GM23338 (cell line): ENCODE results near the gene TXLNB. TPM values are rescaled to one million over a fixed set of nuclear protein-coding genes. Genes with fewer than 3 reads are reported as not detected.

Source experiments
- ATAC-seq: fragments of 200-7000 bp; cut with Tn5 transposase; 3 replicates; pipeline ENCODE4 v1.9.1; 2020
- DNase-seq: peaks from one replicate; pipeline ENCODE4 v3.0.0-alpha.2; 2015; ENCODE audit warnings: low spot score
- H2AFZ ChIP-seq: fragments of 200-600 bp; sonication (generic); 2 replicates; pipeline ENCODE4 v1.8.0; 2016; ENCODE audit warnings: antibody characterized with exemption, mild to moderate bottlenecking, moderate library complexity
- H3F3A ChIP-seq: fragments of 200-600 bp; sonication (generic); replicated peaks from 2 replicates; pipeline ENCODE4 v1.8.0; 2017; ENCODE audit warnings: antibody characterized with exemption, mixed run types, low read depth
- H3K27ac ChIP-seq: fragments of 200-600 bp; sonication (generic); 2 replicates; pipeline ENCODE4 v1.6.1; 2016; ENCODE audit warnings: low read depth
- H3K27me3 ChIP-seq: fragments of 200-600 bp; sonication (generic); 2 replicates; pipeline ENCODE4 v1.8.0; 2016; ENCODE audit warnings: mild to moderate bottlenecking, mixed run types, moderate library complexity; ENCODE audit not compliant: insufficient read depth
- H3K36me3 ChIP-seq: fragments of 200-600 bp; sonication (generic); 2 replicates; pipeline ENCODE4 v1.8.0; 2016; ENCODE audit warnings: mild to moderate bottlenecking; ENCODE audit not compliant: insufficient read depth
- H3K4me1 ChIP-seq: fragments of 200-600 bp; sonication (generic); 2 replicates; pipeline ENCODE4 v1.8.0; 2016; ENCODE audit warnings: mild to moderate bottlenecking, moderate library complexity; ENCODE audit not compliant: insufficient read depth
- H3K4me2 ChIP-seq: fragments of 200-600 bp; sonication (generic); 2 replicates; pipeline ENCODE4 v1.7.1; 2017; ENCODE audit warnings: mixed run types
- H3K4me3 ChIP-seq: fragments of 200-600 bp; sonication (generic); 2 replicates; pipeline ENCODE4 v1.6.1; 2016; ENCODE audit warnings: mixed run types
- H3K79me2 ChIP-seq: fragments of 200-600 bp; sonication (generic); replicated peaks from 2 replicates; pipeline ENCODE4 v1.8.0; 2017; ENCODE audit warnings: mild to moderate bottlenecking; ENCODE audit not compliant: insufficient read depth
- H3K9me2 ChIP-seq: fragments of 200-600 bp; sonication (generic); 2 replicates; pipeline ENCODE4 v1.8.0; 2017; ENCODE audit not compliant: insufficient read depth
- H4K20me1 ChIP-seq: fragments of 200-600 bp; sonication (generic); replicated peaks from 2 replicates; pipeline ENCODE4 v1.8.0; 2017; ENCODE audit warnings: mild to moderate bottlenecking; ENCODE audit not compliant: insufficient read depth
- H3K27ac Mint-ChIP-seq: 2 replicates; pipeline ENCODE4 v1.8.0; 2020; ENCODE audit warnings: inconsistent platforms, mild to moderate bottlenecking, moderate library complexity, mixed read lengths
- H3K27me3 Mint-ChIP-seq: 3 replicates; pipeline ENCODE4 v1.8.0; 2022; ENCODE audit warnings: low read depth, mild to moderate bottlenecking, moderate library complexity, mixed read lengths, inconsistent platforms; ENCODE audit not compliant: insufficient read depth, poor library complexity
- H3K36me3 Mint-ChIP-seq: 3 replicates; pipeline ENCODE4 v1.8.0; 2021; ENCODE audit warnings: low read depth, mild to moderate bottlenecking, inconsistent platforms, moderate library complexity, mixed read lengths
- H3K4me1 Mint-ChIP-seq: 3 replicates; pipeline ENCODE4 v1.8.0; 2020; ENCODE audit warnings: mild to moderate bottlenecking, inconsistent platforms, mixed read lengths
- H3K4me3 Mint-ChIP-seq: 3 replicates; pipeline ENCODE4 v1.8.0; 2021; ENCODE audit warnings: moderate library complexity, mild to moderate bottlenecking, inconsistent platforms, mixed read lengths
- H3K9me3 Mint-ChIP-seq: 3 replicates; pipeline ENCODE4 v1.8.0; 2020; ENCODE audit warnings: moderate library complexity, mild to moderate bottlenecking, inconsistent platforms, mixed read lengths
- CREB1 ChIP-seq: fragments of 250-450 bp; sonication (Bioruptor Pico); IDR thresholded peaks from 2 replicates; pipeline ENCODE4 v1.5.0; 2020; ENCODE audit warnings: low read depth, mild to moderate bottlenecking, moderate library complexity
- EZH2 ChIP-seq: fragments of 200-600 bp; sonication (generic); IDR thresholded peaks from one replicate; pipeline ENCODE4 v1.8.0; 2017; ENCODE audit warnings: antibody characterized with exemption, mild to moderate bottlenecking, low read depth; ENCODE audit not compliant: unreplicated experiment
- EZH2phosphoT487 ChIP-seq: fragments of 200-600 bp; sonication (generic); IDR thresholded peaks from one replicate; pipeline ENCODE4 v1.8.1; 2018; ENCODE audit warnings: antibody characterized with exemption; ENCODE audit not compliant: unreplicated experiment
- JUNB ChIP-seq: IDR thresholded peaks from one replicate; pipeline ENCODE4 v1.6.1; 2016; ENCODE audit warnings: antibody characterized with exemption; ENCODE audit not compliant: unreplicated experiment
- NANOG ChIP-seq: IDR thresholded peaks from 2 replicates; pipeline ENCODE4 v1.6.1; 2016; ENCODE audit warnings: antibody characterized with exemption, borderline replicate concordance
- POLR2AphosphoS5 ChIP-seq: IDR thresholded peaks from 2 replicates; pipeline ENCODE4 v1.6.1; 2016; ENCODE audit warnings: antibody characterized with exemption, low read depth
- ZNF114 ChIP-seq: fragments of 250-450 bp; sonication (Bioruptor Pico); IDR thresholded peaks from 2 replicates; pipeline ENCODE4 v1.5.0; 2020; ENCODE audit warnings: mild to moderate bottlenecking, moderate library complexity
- polyA plus RNA-seq: library from polyadenylated mRNA; unstranded; fragments of >200 nt; fragmentation: Nextera tagmentation; extraction: Ambion mirVana; gene quantifications from 2 replicates; pipeline ENCODE4 v1.2.1, GENCODE V29; 2016
- total RNA-seq: library from RNA; depleted of rRNA; stranded (reverse); fragments of >200 nt; shearing (Covaris generic); gene quantifications from 2 replicates; pipeline ENCODE4 v1.2.3, GENCODE V29; 2014
- TF ChIP-seq, protein P1 (sequence below): IDR thresholded peaks from 2 replicates; pipeline ENCODE4 v1.6.1; 2016; ENCODE audit warnings: antibody characterized with exemption
- TF ChIP-seq, protein P2 (sequence below): fragments of 250-450 bp; sonication (Bioruptor Pico); IDR thresholded peaks from 2 replicates; pipeline ENCODE4 v1.5.0; 2020; ENCODE audit warnings: mild to moderate bottlenecking, moderate library complexity
- TF ChIP-seq, protein P3 (sequence below): IDR thresholded peaks from one replicate; pipeline ENCODE4 v1.6.1; 2018; ENCODE audit warnings: antibody characterized with exemption; ENCODE audit not compliant: unreplicated experiment

The TXLNB gene
- total and polyA plus RNA-seq, 2 experiments from 2014 or later, result 0.11 to 0.28 TPM

DNA sequence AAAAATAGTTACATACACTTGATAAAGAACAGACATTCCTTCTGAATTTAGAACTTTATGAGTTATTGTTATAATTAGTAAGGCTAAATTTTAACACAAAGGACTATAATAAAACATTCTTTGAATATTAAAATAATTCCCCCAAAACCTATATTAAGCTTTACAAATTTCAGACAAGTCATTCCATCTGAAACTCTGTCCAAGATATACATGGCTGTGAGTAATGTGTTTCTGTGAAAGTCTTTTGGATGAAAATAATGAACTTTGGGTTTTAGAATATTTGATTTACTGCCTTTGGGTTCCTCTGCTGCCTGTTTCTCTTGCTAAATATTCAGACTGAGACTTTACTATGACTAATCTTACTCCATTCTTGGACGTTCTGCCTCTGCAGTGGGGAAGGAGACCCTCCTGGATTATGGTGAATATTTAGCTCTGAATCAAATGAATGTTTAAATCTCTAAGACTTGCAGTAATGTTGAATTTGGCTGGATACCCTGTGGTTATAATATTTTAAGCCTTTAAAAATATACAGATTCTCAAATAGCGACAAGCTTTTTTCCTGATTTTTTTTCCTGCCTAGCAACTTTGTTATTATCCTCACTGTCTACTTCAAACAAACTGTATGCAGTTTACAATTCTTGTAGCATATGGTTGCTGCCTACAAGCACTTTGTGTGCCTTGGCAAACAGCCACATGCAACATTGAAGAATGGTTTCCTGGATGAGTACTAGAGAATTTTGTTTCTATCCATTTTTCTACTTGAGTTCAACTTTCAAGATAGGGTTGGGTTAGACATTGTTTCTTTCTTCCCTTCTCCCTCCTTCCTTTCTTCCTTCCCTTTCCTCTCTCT lies 51.4 kb downstream of the TXLNB start:
- no peaks in the 10 kb centered on the region for H3F3A ChIP-seq
- H3K4me3 ChIP-seq, result no peak overlapping the region
- H3K4me1 Mint-ChIP-seq, result no peaks in the 10 kb centered on the region; the same call in 1 of the 3 replicates
- 0 out of 2 replicates have a peak overlapping the region, but pooled peaks have one; percentile 9 for H2AFZ ChIP-seq
- H3K4me3 Mint-ChIP-seq, result no peak overlapping the region
- no peaks in the 10 kb centered on the region for H3K36me3 Mint-ChIP-seq
- no peak for ATAC-seq
- H3K27me3 Mint-ChIP-seq, result no peaks in the 10 kb centered on the region
- H3K79me2 ChIP-seq, result no peaks in the 10 kb centered on the region
- H3K9me2 ChIP-seq, result no peaks in the 10 kb centered on the region
- H4K20me1 ChIP-seq, result no peaks in the 10 kb centered on the region
- no peak overlapping the region for H3K4me2 ChIP-seq
- no peaks in the 10 kb centered on the region for H3K27me3 ChIP-seq
- no peak overlapping the region for H3K27ac Mint-ChIP-seq
- DNase-seq, result no peak
- H3K4me1 ChIP-seq, result no peaks in the 10 kb centered on the region
- TF ChIP-seq JUNB, result no peak
- TF ChIP-seq CREB1 (CRISPR knock-in tag), result no peak
- TF ChIP-seq, protein P1, sequence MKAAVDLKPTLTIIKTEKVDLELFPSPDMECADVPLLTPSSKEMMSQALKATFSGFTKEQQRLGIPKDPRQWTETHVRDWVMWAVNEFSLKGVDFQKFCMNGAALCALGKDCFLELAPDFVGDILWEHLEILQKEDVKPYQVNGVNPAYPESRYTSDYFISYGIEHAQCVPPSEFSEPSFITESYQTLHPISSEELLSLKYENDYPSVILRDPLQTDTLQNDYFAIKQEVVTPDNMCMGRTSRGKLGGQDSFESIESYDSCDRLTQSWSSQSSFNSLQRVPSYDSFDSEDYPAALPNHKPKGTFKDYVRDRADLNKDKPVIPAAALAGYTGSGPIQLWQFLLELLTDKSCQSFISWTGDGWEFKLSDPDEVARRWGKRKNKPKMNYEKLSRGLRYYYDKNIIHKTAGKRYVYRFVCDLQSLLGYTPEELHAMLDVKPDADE, result no peak
- no peak for TF ChIP-seq POLR2AphosphoS5
- TF ChIP-seq EZH2, result no peak
- TF ChIP-seq NANOG, result no peak
- peaks cover 9% of the 10 kb centered on the region for H3K9me3 Mint-ChIP-seq
- H3K36me3 ChIP-seq, result no peaks in the 10 kb centered on the region
- no peak overlapping the region for H3K27ac ChIP-seq

DNA sequence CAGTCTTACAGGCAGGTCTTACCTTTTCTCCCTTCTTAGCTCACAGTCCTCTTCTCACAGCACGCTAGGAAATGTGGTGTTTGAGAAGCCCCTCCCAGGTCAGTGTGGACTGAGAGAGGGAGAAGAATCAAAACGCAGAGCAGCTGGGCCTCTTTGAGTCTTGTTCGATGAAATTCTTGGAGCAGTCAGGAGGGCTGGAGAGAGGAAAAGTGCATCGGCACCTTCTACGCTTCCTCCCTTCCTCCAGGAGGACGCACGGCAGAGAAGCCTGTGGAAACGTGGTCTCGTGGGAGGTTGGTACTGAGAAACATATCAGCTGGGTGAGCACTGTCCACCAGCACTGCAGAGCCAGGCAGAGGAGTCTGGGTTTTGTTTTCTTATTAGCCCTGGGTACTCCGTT lies 52.7 kb downstream of the TXLNB start:
- Histone ChIP-seq H3K9me2 (no peaks in the 10 kb centered on the region), H4K20me1 (no peaks in the 10 kb centered on the region), H3F3A (no peaks in the 10 kb centered on the region), H2AFZ (peak overlapping the region; percentile 96), H3K79me2 (no peaks in the 10 kb centered on the region), H3K4me2 (no peak overlapping the region), H3K27ac (no peak overlapping the region), H3K27me3 (no peaks in the 10 kb centered on the region), H3K4me1 (no peaks in the 10 kb centered on the region), H3K36me3 (no peaks in the 10 kb centered on the region), H3K4me3 (no peak overlapping the region)
- Mint-ChIP-seq H3K27ac (no peak overlapping the region), H3K9me3 (peaks cover 21% of the 10 kb centered on the region), H3K27me3 (no peaks in the 10 kb centered on the region), H3K4me3 (no peak overlapping the region), H3K4me1 (no peaks in the 10 kb centered on the region; the same call in 1 of the 3 replicates), H3K36me3 (peaks cover 7% of the 10 kb centered on the region)
- no peak; the same call in 1 of the 3 replicates for ATAC-seq
- TF ChIP-seq JUNB, result no peak
- TF ChIP-seq ZNF114 (CRISPR knock-in tag), result no peak
- TF ChIP-seq EZH2, result no peak
- TF ChIP-seq EZH2phosphoT487, result no peak
- no peak for TF ChIP-seq POLR2AphosphoS5
- TF ChIP-seq, protein P2, sequence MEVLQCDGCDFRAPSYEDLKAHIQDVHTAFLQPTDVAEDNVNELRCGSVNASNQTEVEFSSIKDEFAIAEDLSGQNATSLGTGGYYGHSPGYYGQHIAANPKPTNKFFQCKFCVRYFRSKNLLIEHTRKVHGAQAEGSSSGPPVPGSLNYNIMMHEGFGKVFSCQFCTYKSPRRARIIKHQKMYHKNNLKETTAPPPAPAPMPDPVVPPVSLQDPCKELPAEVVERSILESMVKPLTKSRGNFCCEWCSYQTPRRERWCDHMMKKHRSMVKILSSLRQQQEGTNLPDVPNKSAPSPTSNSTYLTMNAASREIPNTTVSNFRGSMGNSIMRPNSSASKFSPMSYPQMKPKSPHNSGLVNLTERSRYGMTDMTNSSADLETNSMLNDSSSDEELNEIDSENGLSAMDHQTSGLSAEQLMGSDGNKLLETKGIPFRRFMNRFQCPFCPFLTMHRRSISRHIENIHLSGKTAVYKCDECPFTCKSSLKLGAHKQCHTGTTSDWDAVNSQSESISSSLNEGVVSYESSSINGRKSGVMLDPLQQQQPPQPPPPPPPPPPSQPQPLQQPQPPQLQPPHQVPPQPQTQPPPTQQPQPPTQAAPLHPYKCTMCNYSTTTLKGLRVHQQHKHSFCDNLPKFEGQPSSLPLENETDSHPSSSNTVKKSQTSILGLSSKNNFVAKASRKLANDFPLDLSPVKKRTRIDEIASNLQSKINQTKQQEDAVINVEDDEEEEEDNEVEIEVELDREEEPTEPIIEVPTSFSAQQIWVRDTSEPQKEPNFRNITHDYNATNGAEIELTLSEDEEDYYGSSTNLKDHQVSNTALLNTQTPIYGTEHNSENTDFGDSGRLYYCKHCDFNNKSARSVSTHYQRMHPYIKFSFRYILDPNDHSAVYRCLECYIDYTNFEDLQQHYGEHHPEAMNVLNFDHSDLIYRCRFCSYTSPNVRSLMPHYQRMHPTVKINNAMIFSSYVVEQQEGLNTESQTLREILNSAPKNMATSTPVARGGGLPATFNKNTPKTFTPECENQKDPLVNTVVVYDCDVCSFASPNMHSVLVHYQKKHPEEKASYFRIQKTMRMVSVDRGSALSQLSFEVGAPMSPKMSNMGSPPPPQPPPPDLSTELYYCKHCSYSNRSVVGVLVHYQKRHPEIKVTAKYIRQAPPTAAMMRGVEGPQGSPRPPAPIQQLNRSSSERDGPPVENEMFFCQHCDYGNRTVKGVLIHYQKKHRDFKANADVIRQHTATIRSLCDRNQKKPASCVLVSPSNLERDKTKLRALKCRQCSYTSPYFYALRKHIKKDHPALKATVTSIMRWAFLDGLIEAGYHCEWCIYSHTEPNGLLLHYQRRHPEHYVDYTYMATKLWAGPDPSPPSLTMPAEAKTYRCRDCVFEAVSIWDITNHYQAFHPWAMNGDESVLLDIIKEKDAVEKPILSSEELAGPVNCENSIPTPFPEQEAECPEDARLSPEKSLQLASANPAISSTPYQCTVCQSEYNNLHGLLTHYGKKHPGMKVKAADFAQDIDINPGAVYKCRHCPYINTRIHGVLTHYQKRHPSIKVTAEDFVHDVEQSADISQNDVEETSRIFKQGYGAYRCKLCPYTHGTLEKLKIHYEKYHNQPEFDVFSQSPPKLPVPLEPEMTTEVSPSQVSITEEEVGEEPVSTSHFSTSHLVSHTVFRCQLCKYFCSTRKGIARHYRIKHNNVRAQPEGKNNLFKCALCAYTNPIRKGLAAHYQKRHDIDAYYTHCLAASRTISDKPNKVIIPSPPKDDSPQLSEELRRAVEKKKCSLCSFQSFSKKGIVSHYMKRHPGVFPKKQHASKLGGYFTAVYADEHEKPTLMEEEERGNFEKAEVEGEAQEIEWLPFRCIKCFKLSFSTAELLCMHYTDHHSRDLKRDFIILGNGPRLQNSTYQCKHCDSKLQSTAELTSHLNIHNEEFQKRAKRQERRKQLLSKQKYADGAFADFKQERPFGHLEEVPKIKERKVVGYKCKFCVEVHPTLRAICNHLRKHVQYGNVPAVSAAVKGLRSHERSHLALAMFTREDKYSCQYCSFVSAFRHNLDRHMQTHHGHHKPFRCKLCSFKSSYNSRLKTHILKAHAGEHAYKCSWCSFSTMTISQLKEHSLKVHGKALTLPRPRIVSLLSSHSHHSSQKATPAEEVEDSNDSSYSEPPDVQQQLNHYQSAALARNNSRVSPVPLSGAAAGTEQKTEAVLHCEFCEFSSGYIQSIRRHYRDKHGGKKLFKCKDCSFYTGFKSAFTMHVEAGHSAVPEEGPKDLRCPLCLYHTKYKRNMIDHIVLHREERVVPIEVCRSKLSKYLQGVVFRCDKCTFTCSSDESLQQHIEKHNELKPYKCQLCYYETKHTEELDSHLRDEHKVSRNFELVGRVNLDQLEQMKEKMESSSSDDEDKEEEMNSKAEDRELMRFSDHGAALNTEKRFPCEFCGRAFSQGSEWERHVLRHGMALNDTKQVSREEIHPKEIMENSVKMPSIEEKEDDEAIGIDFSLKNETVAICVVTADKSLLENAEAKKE (CRISPR knock-in tag), result no peak
- TF ChIP-seq CREB1 (CRISPR knock-in tag), result no peak
- TF ChIP-seq, protein P3, sequence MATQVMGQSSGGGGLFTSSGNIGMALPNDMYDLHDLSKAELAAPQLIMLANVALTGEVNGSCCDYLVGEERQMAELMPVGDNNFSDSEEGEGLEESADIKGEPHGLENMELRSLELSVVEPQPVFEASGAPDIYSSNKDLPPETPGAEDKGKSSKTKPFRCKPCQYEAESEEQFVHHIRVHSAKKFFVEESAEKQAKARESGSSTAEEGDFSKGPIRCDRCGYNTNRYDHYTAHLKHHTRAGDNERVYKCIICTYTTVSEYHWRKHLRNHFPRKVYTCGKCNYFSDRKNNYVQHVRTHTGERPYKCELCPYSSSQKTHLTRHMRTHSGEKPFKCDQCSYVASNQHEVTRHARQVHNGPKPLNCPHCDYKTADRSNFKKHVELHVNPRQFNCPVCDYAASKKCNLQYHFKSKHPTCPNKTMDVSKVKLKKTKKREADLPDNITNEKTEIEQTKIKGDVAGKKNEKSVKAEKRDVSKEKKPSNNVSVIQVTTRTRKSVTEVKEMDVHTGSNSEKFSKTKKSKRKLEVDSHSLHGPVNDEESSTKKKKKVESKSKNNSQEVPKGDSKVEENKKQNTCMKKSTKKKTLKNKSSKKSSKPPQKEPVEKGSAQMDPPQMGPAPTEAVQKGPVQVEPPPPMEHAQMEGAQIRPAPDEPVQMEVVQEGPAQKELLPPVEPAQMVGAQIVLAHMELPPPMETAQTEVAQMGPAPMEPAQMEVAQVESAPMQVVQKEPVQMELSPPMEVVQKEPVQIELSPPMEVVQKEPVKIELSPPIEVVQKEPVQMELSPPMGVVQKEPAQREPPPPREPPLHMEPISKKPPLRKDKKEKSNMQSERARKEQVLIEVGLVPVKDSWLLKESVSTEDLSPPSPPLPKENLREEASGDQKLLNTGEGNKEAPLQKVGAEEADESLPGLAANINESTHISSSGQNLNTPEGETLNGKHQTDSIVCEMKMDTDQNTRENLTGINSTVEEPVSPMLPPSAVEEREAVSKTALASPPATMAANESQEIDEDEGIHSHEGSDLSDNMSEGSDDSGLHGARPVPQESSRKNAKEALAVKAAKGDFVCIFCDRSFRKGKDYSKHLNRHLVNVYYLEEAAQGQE, result no peak
- no peak for DNase-seq
